ENCODE results near the gene CD207.

- TF ChIP-seq POLR2A (IDR thresholded peaks at IDR 0.05; ENCODE audit: low read length) (no peak), GATA1 (IDR thresholded peaks at IDR 0.05; ENCODE audit: low read depth, low read length) (no peak)
These were observed 12.8 kb downstream of the CD207 start for GRCh38 chr2:70822843-70823242.

All from erythroblast (primary cell).